DMS153 treated with DMSO at 0.1 percent for 48 hours (cell line): ENCODE results near the gene DRAP1.
"Not testable (repeated sequence)": the region's sequence is repeated elsewhere in the genome, so short reads cannot be mapped to it uniquely, and the experiment has no call there.

Experiments
- DNase-seq: peaks from one replicate; lab custom pipeline; 2025; ENCODE audit not compliant: unreplicated experiment; lab: John Stamatoyannopoulos, UW

DRAP1 gene

GRCh38 chr11:65885808-65886536 is 33.3 kb upstream of the DRAP1 start:
- DNase-seq, result no peak

- no peak for DNase-seq
Observed at GRCh38 chr11:65886826-65887722, 32.2 kb upstream of the DRAP1 start.

GRCh38 chr11:65887723-65888162 is 31.5 kb upstream of the DRAP1 start:
- DNase-seq, result no peak

- peak; percentile 88 for DNase-seq
Observed at GRCh38 chr11:65888163-65888814, 30.9 kb upstream of the DRAP1 start, which contains the start of gene FIBP. Gene FIBP, minus strand, starts transcription at chr11:65888471. Its CDS starts 53 bp downstream, at chr11:65888418.

- peak; percentile 88 for DNase-seq
Observed at GRCh38 chr11:65890324-65891218, 28.7 kb upstream of the DRAP1 start, which contains the start of gene CCDC85B. Gene CCDC85B, plus strand, starts transcription at chr11:65890673. Its CDS starts 111 bp downstream, at chr11:65890784.

- no peak for DNase-seq
Observed at GRCh38 chr11:65891219-65892136, 27.7 kb upstream of the DRAP1 start.

- not testable (repeated sequence) for DNase-seq
Observed at GRCh38 chr11:65892137-65892540, 27.1 kb upstream of the DRAP1 start.

- no peak for DNase-seq
Observed at GRCh38 chr11:65892661-65893317, 26.4 kb upstream of the DRAP1 start.

- DNase-seq, result no peak
Observed at GRCh38 chr11:65894034-65894591, 25.1 kb upstream of the DRAP1 start.

- DNase-seq, result no peak
Observed at GRCh38 chr11:65895482-65895981, 23.7 kb upstream of the DRAP1 start.

- DNase-seq, result no peak
Observed at GRCh38 chr11:65896034-65896999, 22.9 kb upstream of the DRAP1 start.

GRCh38 chr11:65897020-65897471 is 22.2 kb upstream of the DRAP1 start:
- DNase-seq, result no peak

GRCh38 chr11:65898656-65899355 is 20.4 kb upstream of the DRAP1 start:
- no peak for DNase-seq

GRCh38 chr11:65899356-65900124 is 19.7 kb upstream of the DRAP1 start:
- no peak for DNase-seq

GRCh38 chr11:65900125-65900898 is 18.9 kb upstream of the DRAP1 start, which contains the start of gene FOSL1:
Gene FOSL1, minus strand, starts transcription at chr11:65900388. Its CDS starts 49 bp downstream, at chr11:65900339.
- DNase-seq, result peak; percentile 56
